Natural killer cell (primary cell): ENCODE data around the gene ACKR3. TPM values are rescaled to one million over a fixed set of nuclear protein-coding genes. Genes with fewer than 3 reads are reported as not detected.

ENCODE experiments used
- ATAC-seq, 3 donors: fragments of 150-1000 bp in 2 of 3; fragments of 200-7000 bp in 1 of 3; cut with Tn5 transposase; 1 replicate in 1 of 3; 2 replicates in 2 of 3; pipeline ENCODE4 v1.10.0; 2021; ENCODE audit warnings: mild to moderate bottlenecking in 2 of 3, moderate library complexity in 2 of 3
- DNase-seq, 2 donors: peaks; one replicate each; pipeline versions ENCODE4 v3.0.0 to v3.0.0-alpha.2; 2013 to 2021; ENCODE audit warnings: mixed read lengths in 1 of 2
- H3K27ac ChIP-seq: one replicate; pipeline ENCODE4 v1.5.1; 2013; ENCODE audit warnings: mild to moderate bottlenecking, low read length
- H3K27me3 ChIP-seq: one replicate; pipeline ENCODE4 v1.6.1; 2013; ENCODE audit warnings: low read length; ENCODE audit not compliant: control insufficient read depth, insufficient read depth
- H3K36me3 ChIP-seq: one replicate; pipeline ENCODE4 v1.6.1; 2013; ENCODE audit warnings: low read length; ENCODE audit not compliant: control insufficient read depth, insufficient read depth
- H3K4me1 ChIP-seq: one replicate; pipeline ENCODE4 v1.6.1; 2013; ENCODE audit warnings: low read length; ENCODE audit not compliant: control insufficient read depth, insufficient read depth
- H3K4me3 ChIP-seq: one replicate; pipeline ENCODE4 v1.5.1; 2013; ENCODE audit warnings: low read length
- H3K9me3 ChIP-seq: one replicate; pipeline ENCODE4 v1.6.1; 2013; ENCODE audit warnings: low read length; ENCODE audit not compliant: control insufficient read depth, insufficient read depth
- H3K27ac Mint-ChIP-seq, 2 donors: one replicate each; pipeline ENCODE4 v1.8.0; 2022; ENCODE audit warnings: mild to moderate bottlenecking in 2 of 2, mixed read lengths in 2 of 2, moderate library complexity in 1 of 2
- H3K27me3 Mint-ChIP-seq, 2 donors: one replicate each; pipeline ENCODE4 v1.8.0; 2022; ENCODE audit warnings: low read depth in 2 of 2, mixed read lengths in 2 of 2
- H3K36me3 Mint-ChIP-seq: one replicate; pipeline ENCODE4 v1.8.0; 2022; ENCODE audit warnings: mixed read lengths
- H3K4me1 Mint-ChIP-seq, 2 donors: one replicate each; pipeline ENCODE4 v1.8.0; 2022; ENCODE audit warnings: mixed read lengths in 2 of 2
- H3K4me3 Mint-ChIP-seq: one replicate; pipeline ENCODE4 v1.8.0; 2022; ENCODE audit warnings: mild to moderate bottlenecking, moderate library complexity, mixed read lengths
- H3K9me3 Mint-ChIP-seq, 2 donors: one replicate each; pipeline ENCODE4 v1.8.0; 2022; ENCODE audit warnings: mixed read lengths in 2 of 2
- WGBS: methylation state at CpG from one replicate; pipeline ENCODE4 v1.1.7; 2013; ENCODE audit warnings: missing lambda C conversion rate; ENCODE audit not compliant: insufficient coverage; 5-methylcytosine and 5-hydroxymethylcytosine counted together
- intact Hi-C: fragments of 100-400 bp; cut with micrococcal nuclease; formaldehyde crosslinking; loops from one replicate; pipeline ENCODE4 v1.14.2; 2022
- total RNA-seq, 4 donors: library from RNA; stranded (reverse); fragments of 120-200 nt in 1 of 4; gene quantifications; one replicate each; pipeline versions ENCODE4 v1.2.3 to v1.2.4, GENCODE V29; 2013 to 2022
- TF ChIP-seq, protein P1 (sequence below): fragments of 200-600 bp; IDR thresholded peaks from one replicate; pipeline ENCODE4 v1.8.0; 2022; ENCODE audit warnings: antibody characterized with exemption

ACKR3 gene
- total RNA-seq, 3 donors from 2014 or later (not counting 1 experiment from before 2014, with no cell fraction given): 4.4 to 5.5 (median 4.6) TPM

DNA sequence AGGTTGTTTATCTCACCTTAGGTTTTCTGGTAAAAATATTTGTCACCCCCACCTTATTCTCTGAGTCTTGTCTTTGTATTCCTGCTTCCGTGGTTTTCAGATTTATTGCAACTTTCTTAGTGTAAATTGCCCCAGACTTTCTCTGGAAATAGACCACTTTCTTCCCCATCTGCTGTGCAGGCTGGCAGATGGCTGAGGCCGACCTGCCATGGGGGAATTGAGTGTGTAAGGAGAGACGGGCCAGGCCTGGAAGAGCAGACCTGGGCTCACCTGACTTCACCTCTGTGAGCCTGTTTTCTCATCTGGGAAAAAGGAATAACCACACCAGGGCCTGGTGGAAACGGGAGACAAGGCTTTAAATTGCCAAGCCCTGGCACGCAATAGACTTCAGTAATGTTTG, 44.9 kb downstream of the ACKR3 start:
- no peaks in the 10 kb centered on the region for H3K9me3 Mint-ChIP-seq
- WGBS: 87% methylated on average over 5 of the region's 5 CpGs
- peaks cover 5% of the 10 kb centered on the region for H3K4me1 ChIP-seq
- H3K27me3 Mint-ChIP-seq: peaks cover 32 to 55% of the 10 kb centered on the region in 2 donors
- no peaks in the 10 kb centered on the region for H3K9me3 ChIP-seq
- no peak overlapping the region for H3K27ac Mint-ChIP-seq
- ATAC-seq (no peak), DNase-seq (no peak)
- no peak overlapping the region for H3K4me3 ChIP-seq
- no peaks in the 10 kb centered on the region for H3K36me3 ChIP-seq
- H3K36me3 Mint-ChIP-seq: no peaks in the 10 kb centered on the region
- no peak overlapping the region for H3K27ac ChIP-seq
- H3K4me3 Mint-ChIP-seq: no peak overlapping the region
- intact Hi-C loops: no loop called here
- TF ChIP-seq, protein P1, sequence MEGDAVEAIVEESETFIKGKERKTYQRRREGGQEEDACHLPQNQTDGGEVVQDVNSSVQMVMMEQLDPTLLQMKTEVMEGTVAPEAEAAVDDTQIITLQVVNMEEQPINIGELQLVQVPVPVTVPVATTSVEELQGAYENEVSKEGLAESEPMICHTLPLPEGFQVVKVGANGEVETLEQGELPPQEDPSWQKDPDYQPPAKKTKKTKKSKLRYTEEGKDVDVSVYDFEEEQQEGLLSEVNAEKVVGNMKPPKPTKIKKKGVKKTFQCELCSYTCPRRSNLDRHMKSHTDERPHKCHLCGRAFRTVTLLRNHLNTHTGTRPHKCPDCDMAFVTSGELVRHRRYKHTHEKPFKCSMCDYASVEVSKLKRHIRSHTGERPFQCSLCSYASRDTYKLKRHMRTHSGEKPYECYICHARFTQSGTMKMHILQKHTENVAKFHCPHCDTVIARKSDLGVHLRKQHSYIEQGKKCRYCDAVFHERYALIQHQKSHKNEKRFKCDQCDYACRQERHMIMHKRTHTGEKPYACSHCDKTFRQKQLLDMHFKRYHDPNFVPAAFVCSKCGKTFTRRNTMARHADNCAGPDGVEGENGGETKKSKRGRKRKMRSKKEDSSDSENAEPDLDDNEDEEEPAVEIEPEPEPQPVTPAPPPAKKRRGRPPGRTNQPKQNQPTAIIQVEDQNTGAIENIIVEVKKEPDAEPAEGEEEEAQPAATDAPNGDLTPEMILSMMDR: no peak
- no peaks in the 10 kb centered on the region for H3K27me3 ChIP-seq
- peaks cover 5 to 6% of the 10 kb centered on the region in 2 donors for H3K4me1 Mint-ChIP-seq

DNA sequence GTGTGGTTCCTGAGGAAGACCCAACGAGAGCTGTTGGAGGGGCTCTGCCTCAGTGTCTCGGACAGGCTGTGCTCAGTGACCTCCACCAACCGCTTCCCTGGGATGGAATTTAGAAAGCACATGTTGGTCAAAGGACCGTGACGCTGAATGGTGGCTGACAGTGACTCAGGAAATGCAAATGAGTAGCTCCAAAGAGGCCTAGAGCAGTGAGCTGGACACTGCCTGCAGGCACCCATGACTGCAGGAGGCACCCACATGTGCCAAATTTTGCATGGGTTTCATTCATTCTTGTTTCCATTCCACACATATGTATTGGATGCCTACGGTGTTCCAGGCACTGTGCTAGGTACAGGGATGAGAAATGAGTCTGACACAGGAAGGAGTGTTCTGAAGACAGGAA, 46.4 kb downstream of the ACKR3 start:
- H3K4me3 ChIP-seq: no peak overlapping the region
- Mint-ChIP-seq H3K27ac (no peak overlapping the region), H3K4me1 (peaks cover 5 to 10% of the 10 kb centered on the region in 2 donors), H3K4me3 (no peak overlapping the region), H3K9me3 (no peaks in the 10 kb centered on the region), H3K36me3 (no peaks in the 10 kb centered on the region), H3K27me3 (peaks cover 41 to 67% of the 10 kb centered on the region in 2 donors)
- no peaks in the 10 kb centered on the region for H3K36me3 ChIP-seq
- DNase-seq (no peak), ATAC-seq (no peak)
- no peaks in the 10 kb centered on the region for H3K9me3 ChIP-seq
- TF ChIP-seq, protein P1: no peak
- H3K27me3 ChIP-seq: no peaks in the 10 kb centered on the region
- H3K4me1 ChIP-seq: peaks cover 5% of the 10 kb centered on the region
- intact Hi-C loops: no loop called here
- no peak overlapping the region for H3K27ac ChIP-seq
- WGBS: 90% methylated on average over 6 of the region's 6 CpGs

DNA sequence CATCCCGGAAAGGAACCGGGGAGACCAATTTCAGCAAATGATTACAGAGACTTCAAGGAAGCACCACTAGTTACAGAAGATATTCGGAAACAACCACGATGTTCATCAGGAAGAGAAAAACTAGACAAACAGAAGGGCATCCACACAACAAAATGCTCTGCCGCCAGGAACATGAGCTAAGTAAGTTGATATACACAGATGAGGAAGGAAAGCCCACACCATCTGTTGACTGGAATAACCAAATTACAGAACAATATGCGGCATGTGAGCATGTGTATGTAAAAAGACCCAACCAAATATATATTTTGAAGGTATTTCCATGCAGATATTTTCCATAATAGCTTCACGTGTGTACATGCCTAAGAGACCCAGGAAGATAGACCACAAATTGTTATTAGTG, 47.0 kb downstream of the ACKR3 start:
- intact Hi-C loops: no loop called here
- Histone ChIP-seq H3K36me3 (no peaks in the 10 kb centered on the region), H3K9me3 (no peaks in the 10 kb centered on the region), H3K27me3 (no peaks in the 10 kb centered on the region), H3K4me3 (no peak overlapping the region), H3K4me1 (peaks cover 5% of the 10 kb centered on the region), H3K27ac (no peak overlapping the region)
- TF ChIP-seq, protein P1: no peak
- Mint-ChIP-seq H3K36me3 (no peaks in the 10 kb centered on the region), H3K4me1 (peaks cover 5 to 10% of the 10 kb centered on the region in 2 donors), H3K9me3 (no peaks in the 10 kb centered on the region), H3K4me3 (no peak overlapping the region), H3K27ac (no peak overlapping the region), H3K27me3 (peaks cover 44 to 67% of the 10 kb centered on the region in 2 donors)
- DNase-seq (no peak), ATAC-seq (no peak)
- 89% methylated on average over 5 of the region's 7 CpGs for WGBS

DNA sequence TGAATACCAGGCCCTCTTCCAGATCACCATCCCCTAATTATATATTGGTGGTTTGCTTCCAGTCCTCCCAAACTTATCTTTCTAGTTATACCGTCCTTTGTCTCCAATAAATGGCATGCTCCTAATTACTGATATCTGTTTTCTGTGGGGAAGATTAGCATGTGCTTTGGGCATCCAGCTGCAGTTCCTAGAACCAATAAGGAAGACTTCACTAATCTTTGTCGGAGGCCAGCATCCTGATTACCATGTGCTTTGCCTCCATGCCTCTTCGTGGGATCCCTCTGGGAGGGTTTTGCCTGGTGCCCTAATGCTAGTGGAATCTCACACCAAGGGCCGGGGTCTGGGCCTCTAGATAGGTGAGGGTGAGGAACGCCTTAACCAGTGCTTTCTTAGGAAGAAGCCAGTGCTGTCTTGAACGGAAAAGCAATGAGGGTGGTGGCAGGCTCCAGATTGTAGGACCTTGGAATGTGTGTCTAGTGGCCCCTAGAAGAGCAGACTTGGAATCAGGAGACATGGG, 47.7 kb downstream of the ACKR3 start:
- Mint-ChIP-seq H3K9me3 (no peaks in the 10 kb centered on the region), H3K4me1 (peaks cover 5 to 10% of the 10 kb centered on the region in 2 donors), H3K4me3 (no peak overlapping the region), H3K27me3 (peaks cover 48 to 67% of the 10 kb centered on the region in 2 donors), H3K36me3 (no peaks in the 10 kb centered on the region), H3K27ac (no peak overlapping the region)
- TF ChIP-seq, protein P1: no peak
- WGBS: 88% methylated on average over 5 of the region's 6 CpGs
- DNase-seq (no peak), ATAC-seq (no peak)
- Histone ChIP-seq H3K27me3 (no peaks in the 10 kb centered on the region), H3K4me3 (no peak overlapping the region), H3K27ac (no peak overlapping the region), H3K36me3 (no peaks in the 10 kb centered on the region), H3K4me1 (peaks cover 5% of the 10 kb centered on the region), H3K9me3 (no peaks in the 10 kb centered on the region)
- intact Hi-C loops: no loop called here
